ENCODE results near the gene PDE6G.

- no peak for TF ChIP-seq CTCF (tag by site-specific recombination; IDR thresholded peaks at IDR 0.05)
- TF ChIP-seq ZNF513 (tag by site-specific recombination; IDR thresholded peaks at IDR 0.05) = no peak
These were observed 39.5 kb downstream of the PDE6G start for GRCh38 chr17:81616877-81617276.
